AG04450 (cell line): ENCODE data around the gene KLF1. TPM values are rescaled to one million over a fixed set of nuclear protein-coding genes. Genes with fewer than 3 reads are reported as not detected.
A peak's percentile ranks its signal among the peaks of the same experiment; 100 is the strongest.
"Not testable (repeated sequence)": the region's sequence is repeated elsewhere in the genome, so short reads cannot be mapped to it uniquely, and the experiment has no call there.

ENCODE experiments used
- CTCF ChIA-PET: fragments of 300-600, 350-600 bp; formaldehyde crosslinking; extraction: SDS; loops from one replicate; lab custom pipeline; 2022; ENCODE audit warnings: antibody characterized with exemption, inconsistent platforms; lab: Charles Lee
- POLR2A ChIA-PET: fragments of 350-600 bp; formaldehyde crosslinking; extraction: SDS; loops from one replicate; lab custom pipeline; 2021; ENCODE audit warnings: antibody characterized with exemption, inconsistent platforms; lab: Yijun Ruan, JAX
- DNase-seq: peaks from one replicate; pipeline ENCODE4 v3.0.0-alpha.2; 2011; ENCODE audit warnings: low read depth, low spot score
- H3K27ac ChIP-seq: one replicate; pipeline ENCODE4 v1.5.1; 2012; ENCODE audit warnings: low read depth, low read length, control low read depth
- H3K27me3 ChIP-seq: one replicate; pipeline ENCODE4 v1.6.0; 2012; ENCODE audit warnings: low read length; ENCODE audit not compliant: control insufficient read depth, insufficient read depth
- H3K4me3 ChIP-seq: 2 replicates; pipeline ENCODE4 v1.5.1; 2011; ENCODE audit warnings: mild to moderate bottlenecking, low read depth, low read length, control low read depth
- H3K9me3 ChIP-seq: 2 replicates; pipeline ENCODE4 v1.5.1; 2012; ENCODE audit warnings: low read length; ENCODE audit not compliant: control insufficient read depth, insufficient read depth
- CTCF ChIP-seq: IDR thresholded peaks from 2 replicates; pipeline ENCODE4 v1.5.1; 2011; ENCODE audit warnings: low read depth, low read length, control low read depth, inconsistent platforms
- polyA plus RNA-seq: library from polyadenylated mRNA; depleted of rRNA; stranded (reverse); fragments of >200 nt; gene quantifications from 2 replicates; pipeline ENCODE4 v1.2.3, GENCODE V29; 2011

Gene KLF1
- polyA plus RNA-seq, 1 experiment, result not detected

- no peaks in the 10 kb centered on the region; the same call in 1 of the 2 replicates for H3K9me3 ChIP-seq
- ChIA-PET CTCF (interaction anchor here (1.5 kb wide), 1 partner anchor 126 kb away, joined by 8 read pairs; no protein-coding TSS in a partner anchor), POLR2A (interaction anchor here (0.6 to 1.5 kb wide), 6 partner anchors 8 to 100 kb away, joined by 4 to 8 read pairs (median 4); partner anchors contain the start of genes DNASE2 and JUNB)
- TF ChIP-seq CTCF, result no peak
- H3K27me3 ChIP-seq, result peaks cover 5% of the 10 kb centered on the region
- peak overlapping the region; percentile 91 for H3K4me3 ChIP-seq
- H3K27ac ChIP-seq, result peak overlapping the region; percentile 21
- no peak for DNase-seq
These were observed 4.6 kb upstream of the KLF1 start for GRCh38 chr19:12891553-12892021.

GRCh38 chr19:12890787-12891552, 4.0 kb upstream of the KLF1 start, which contains the start of gene GCDH:
GCDH (plus strand) TSS chr19:12891160; CDS start chr19:12891305, 145 bp downstream.
- H3K4me3 ChIP-seq, result peak within 1 kb of the TSS; percentile 91
- H3K9me3 ChIP-seq, result no peaks in the 10 kb centered on the region; the same call in 1 of the 2 replicates
- peak within 1 kb of the TSS; percentile 21 for H3K27ac ChIP-seq
- CTCF ChIA-PET, result interaction anchor here (0.5 to 1.5 kb wide), 5 partner anchors 10 to 125 kb away, joined by 3 to 8 read pairs (median 4); partner anchors contain the start of gene DNASE2
- POLR2A ChIA-PET, result interaction anchor here (0.5 to 1.5 kb wide), 9 partner anchors 8 to 128 kb away, joined by 3 to 8 read pairs (median 4); partner anchors contain the start of genes DNASE2, FARSA and JUNB
- DNase-seq, result peak; percentile 94
- H3K27me3 ChIP-seq, result peaks cover 11% of the 10 kb centered on the region
- TF ChIP-seq CTCF, result no peak

- Histone ChIP-seq H3K27me3 (peaks cover 15% of the 10 kb centered on the region), H3K4me3 (peak overlapping the region; percentile 32; the same call in 1 of the 2 replicates)
- ChIA-PET POLR2A (interaction anchor here (0.9 to 1.5 kb wide), 8 partner anchors 8 to 99 kb away, joined by 3 to 7 read pairs (median 4); partner anchors contain the start of genes DNASE2, FARSA and JUNB), CTCF (interaction anchor here (0.7 to 1.5 kb wide), 3 partner anchors 9 to 124 kb away, joined by 4 to 8 read pairs (median 8); partner anchors contain the start of gene DNASE2)
- H3K27ac ChIP-seq, DNase-seq, H3K9me3 ChIP-seq: not testable (repeated sequence)
These were observed 3.3 kb upstream of the KLF1 start for GRCh38 chr19:12890299-12890786.

- ChIA-PET POLR2A (no interaction called here), CTCF (no interaction called here)
- Histone ChIP-seq H3K4me3 (no peak overlapping the region), H3K9me3 (peaks cover 23% of the 10 kb centered on the region), H3K27ac (no peak overlapping the region), H3K27me3 (peaks cover 33% of the 10 kb centered on the region)
- no peak for TF ChIP-seq CTCF
- no peak for DNase-seq
These were observed 1.1 kb upstream of the KLF1 start for GRCh38 chr19:12888006-12888603.

- DNase-seq, result no peak
- no peak for TF ChIP-seq CTCF
- ChIA-PET CTCF (interaction anchor here (3.5 kb wide), 1 partner anchor 78 kb away, joined by 17 read pairs; no protein-coding TSS in a partner anchor), POLR2A (no interaction called here)
- no peak overlapping the region for H3K4me3 ChIP-seq
- H3K27me3 ChIP-seq, result peaks cover 33% of the 10 kb centered on the region
- H3K9me3 ChIP-seq, result peaks cover 24% of the 10 kb centered on the region
- H3K27ac ChIP-seq, result no peak overlapping the region
These were observed 391 bp downstream of the KLF1 start for GRCh38 chr19:12886651-12886968.
